GM21737 (cell line): ENCODE data around the gene RASD2.

ENCODE experiments used
- ATAC-seq: cut with Tn5 transposase; IDR thresholded peaks from one replicate; pipeline ENCODE4 v1.9.1; 2021; ENCODE audit warnings: mild to moderate bottlenecking, moderate library complexity; ENCODE audit not compliant: unreplicated experiment

RASD2 gene

DNA sequence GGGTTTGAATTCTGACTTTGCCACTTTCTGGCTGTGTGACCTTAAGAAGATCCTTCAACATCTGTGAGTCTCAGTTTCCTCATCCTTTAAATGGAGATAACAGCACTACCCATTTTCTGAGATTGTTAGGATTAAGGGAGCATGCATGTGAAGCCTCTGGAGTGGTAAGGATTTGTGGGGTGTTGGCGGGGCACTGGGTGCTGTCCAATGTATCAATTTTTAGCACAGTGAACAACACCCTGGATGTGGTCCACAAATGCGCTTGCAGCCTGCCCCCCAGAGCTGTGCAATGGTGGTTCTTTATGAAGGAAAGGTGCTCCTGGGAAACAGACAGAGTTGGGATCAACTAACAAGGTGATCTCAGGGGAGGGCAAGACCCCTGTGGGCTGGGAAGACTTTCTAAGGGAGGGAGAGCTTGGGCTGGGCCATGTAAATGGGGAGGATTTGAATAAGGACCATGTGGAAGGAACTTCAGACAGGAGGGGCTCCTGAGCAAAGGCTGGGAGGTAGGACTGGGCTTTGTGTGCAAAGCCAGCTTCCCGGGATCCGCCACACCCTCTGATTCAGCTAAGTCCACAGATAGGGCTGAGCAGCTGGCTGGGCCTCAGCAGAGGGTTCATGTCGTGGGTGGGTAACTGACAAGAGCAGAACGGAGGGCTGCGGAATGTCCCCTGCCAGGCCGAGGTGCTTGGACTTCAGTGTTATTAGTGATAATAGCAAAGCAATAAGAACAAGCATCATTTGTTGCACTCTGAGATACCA lies 22.7 kb upstream of the RASD2 start:
- ATAC-seq = no peak

GRCh38 chr22:35518811-35519210 lies 21.8 kb upstream of the RASD2 start:
- ATAC-seq = no peak

DNA sequence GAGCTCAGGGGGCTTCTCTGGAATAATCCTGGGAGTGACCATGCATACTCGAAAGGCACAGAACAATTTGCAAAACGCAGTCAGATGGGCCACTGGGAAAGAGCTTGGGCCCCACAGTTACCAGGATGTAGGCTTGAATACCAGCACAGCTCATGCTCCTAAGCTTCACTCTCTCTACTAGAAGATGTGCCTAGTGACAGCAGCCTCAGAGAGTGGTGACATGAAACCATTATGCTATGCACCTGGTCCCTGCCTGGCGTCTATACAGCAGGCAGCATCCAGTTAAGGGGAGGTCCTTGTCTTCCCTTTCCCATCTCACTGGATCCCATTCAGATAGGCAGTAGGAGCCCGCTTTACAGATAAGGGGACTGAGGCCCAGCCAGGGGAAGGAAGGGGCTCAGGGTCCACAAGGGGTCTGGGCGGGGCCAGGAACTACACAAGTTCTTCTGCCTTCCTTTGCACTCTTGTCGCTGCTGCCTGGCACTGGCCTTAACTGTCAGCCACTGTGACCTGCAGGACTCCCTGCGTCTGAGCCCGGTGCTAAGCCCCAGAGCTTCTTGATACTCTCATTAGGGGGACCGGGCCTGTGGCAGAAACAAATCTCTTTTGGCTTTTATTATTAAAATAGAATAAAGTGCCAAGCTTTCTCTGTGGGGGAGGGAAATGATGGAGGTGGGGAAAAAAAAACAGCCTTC lies 21.2 kb upstream of the RASD2 start:
- no peak for ATAC-seq

- no peak for ATAC-seq
Measured at GRCh38 chr22:35521358-35522224, 19.0 kb upstream of the RASD2 start.

GRCh38 chr22:35522225-35523149 lies 18.1 kb upstream of the RASD2 start:
- no peak for ATAC-seq

DNA sequence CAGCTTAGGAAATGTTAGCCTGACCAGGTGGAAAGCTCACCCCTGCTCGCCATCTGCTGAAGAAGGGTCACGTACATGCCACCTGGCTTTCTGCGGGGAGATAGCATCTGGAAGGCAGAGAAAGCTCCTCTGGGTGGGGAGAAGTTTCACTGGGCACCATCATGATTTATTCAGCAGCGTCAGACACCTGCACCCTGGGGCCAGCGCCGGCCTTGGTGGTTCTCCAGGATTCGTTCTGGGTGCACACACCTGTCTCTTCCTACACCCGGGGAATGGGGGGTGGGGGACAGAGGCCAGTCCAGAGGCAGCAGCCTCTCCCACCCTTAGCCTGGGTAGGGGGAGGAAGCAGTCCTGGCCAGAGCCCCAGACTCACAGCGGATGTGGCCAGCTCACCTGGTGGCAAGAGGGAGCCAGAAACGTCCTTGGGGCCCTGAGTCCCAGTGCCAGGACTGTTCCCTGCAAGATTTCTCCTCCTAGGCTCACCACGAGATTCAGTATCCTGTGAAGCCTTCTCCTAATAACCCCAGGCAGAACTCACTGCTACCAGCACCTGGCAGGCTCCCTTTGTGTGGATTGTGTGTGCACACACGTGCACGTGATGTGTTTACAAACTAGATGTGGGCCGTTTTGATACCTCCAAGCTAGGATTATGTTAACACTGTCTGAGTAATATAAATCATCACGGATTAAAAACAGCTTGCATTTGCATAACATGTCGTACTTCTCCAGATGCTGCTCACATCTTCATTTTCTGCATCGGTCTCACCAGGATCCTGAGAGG lies 17.3 kb upstream of the RASD2 start:
- no peak for ATAC-seq

GRCh38 chr22:35524966-35525686 lies 15.5 kb upstream of the RASD2 start:
- no peak for ATAC-seq

GRCh38 chr22:35525687-35526332 lies 14.8 kb upstream of the RASD2 start:
- no peak for ATAC-seq

- no peak for ATAC-seq
Measured at GRCh38 chr22:35526333-35526979, 14.2 kb upstream of the RASD2 start.

- ATAC-seq = no peak
Measured at GRCh38 chr22:35528927-35529326, 11.7 kb upstream of the RASD2 start.

GRCh38 chr22:35530700-35531099 lies 9.9 kb upstream of the RASD2 start:
- ATAC-seq = no peak

DNA sequence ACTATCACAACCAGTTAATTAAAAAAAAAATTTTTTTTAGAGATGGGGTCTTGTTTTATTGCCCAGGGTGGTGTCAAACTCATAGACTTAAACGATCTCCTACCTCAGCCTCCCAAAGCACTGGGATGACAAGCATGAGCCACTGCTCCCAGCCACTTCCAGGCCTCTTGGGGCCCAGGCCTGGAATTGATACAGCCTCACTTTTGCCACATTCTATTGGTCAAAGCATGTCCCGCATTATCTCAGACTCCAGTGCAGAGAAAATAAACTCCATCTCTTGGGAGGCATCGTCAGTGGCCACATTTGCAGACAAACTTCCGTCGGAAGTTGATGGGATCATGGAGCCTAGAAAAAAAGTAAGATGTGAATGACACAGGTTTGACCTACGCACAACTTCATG lies 9.4 kb upstream of the RASD2 start:
- ATAC-seq = no peak

DNA sequence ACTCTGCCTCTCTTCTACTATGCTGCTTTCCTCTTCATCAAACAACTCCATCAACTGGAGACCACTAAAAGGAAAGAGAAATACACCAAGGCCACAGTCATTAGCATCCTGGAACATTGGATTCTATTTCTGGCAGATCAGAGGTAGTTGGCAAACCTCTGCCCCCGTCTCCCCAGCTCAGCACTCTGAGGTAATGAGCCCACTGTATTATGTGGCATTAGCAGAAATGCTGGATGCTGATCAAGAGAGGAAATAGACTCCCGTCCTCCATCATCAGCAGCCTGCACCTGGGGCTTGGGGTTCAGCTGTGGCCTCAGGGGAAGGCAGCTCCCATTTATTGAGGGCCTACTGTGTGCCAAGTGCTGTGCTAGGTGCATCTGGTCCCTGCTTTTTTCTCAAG lies 9.0 kb upstream of the RASD2 start:
- ATAC-seq = no peak

- no peak for ATAC-seq
Measured at GRCh38 chr22:35533365-35534029, 7.1 kb upstream of the RASD2 start.

GRCh38 chr22:35534091-35534490 lies 6.5 kb upstream of the RASD2 start:
- no peak for ATAC-seq

DNA sequence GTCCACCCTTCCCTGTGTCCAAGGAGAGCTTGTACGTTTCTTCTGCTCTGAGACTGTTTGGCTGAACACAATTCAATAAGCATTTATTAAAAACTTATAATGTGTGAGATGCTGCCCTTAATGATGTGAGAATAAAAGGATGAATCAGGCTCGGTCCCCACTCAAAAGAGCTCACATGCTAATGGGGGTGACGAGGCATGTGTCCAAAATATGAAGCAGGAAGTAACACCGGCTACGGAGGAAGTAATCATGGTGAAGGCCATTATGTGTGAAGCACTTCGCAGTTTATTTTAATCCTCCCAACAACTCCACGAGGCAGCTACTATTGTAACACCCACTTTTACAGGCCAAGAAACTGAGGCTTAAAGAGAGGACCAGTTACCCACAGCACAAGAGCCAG lies 3.4 kb upstream of the RASD2 start:
- no peak for ATAC-seq

DNA sequence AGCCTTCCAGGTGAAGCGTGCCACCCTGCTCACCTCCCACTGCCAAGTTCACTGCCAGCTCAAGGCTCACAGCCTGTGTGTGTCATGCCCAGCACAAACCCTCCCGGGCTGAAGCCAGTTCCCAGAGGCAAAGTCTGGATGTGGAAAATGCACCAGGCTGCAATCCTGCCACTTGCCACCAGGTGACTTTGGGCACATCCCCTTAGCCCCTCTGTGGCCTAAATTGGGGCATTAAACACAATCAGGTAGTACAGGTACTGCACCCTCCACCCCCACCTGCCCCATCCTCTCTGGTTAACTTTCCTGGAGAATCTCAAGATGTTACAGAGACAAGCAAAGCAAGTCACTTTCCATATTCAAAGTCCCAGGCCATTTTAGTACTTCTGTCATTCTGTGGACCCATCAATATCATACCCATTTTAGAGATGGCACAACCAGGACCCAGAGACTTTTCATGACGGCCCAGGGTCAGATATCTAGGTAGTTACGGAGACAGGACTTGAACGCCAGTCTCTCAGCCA lies 1.8 kb upstream of the RASD2 start:
- no peak for ATAC-seq
